H9 (cell line): ENCODE results near the gene FAM124A. TPM values are rescaled to one million over a fixed set of nuclear protein-coding genes. Genes with fewer than 3 reads are reported as not detected.
A peak's percentile ranks its signal among the peaks of the same experiment; 100 is the strongest.

ENCODE experiments used
- DNase-seq: peaks from one replicate; pipeline ENCODE4 v3.0.0-alpha.2; 2017
- H2AFZ ChIP-seq: one replicate; pipeline ENCODE4 v1.6.1; 2013; ENCODE audit warnings: mild to moderate bottlenecking, low read length, control low read depth, moderate library complexity
- H2AK5ac ChIP-seq: 2 replicates; pipeline ENCODE4 v1.6.1; 2013; ENCODE audit warnings: low read length, control low read depth, mixed read lengths; ENCODE audit not compliant: insufficient read length
- H2BK120ac ChIP-seq: one replicate; pipeline ENCODE4 v1.6.1; 2013; ENCODE audit warnings: low read depth, mild to moderate bottlenecking, low read length, control low read depth, inconsistent platforms; ENCODE audit not compliant: poor library complexity, severe bottlenecking
- H2BK12ac ChIP-seq: 2 replicates; pipeline ENCODE4 v1.6.1; 2013; ENCODE audit warnings: low read length, control low read depth, mixed read lengths, low read depth; ENCODE audit not compliant: insufficient read length
- H2BK15ac ChIP-seq: 2 replicates; pipeline ENCODE4 v1.6.1; 2013; ENCODE audit warnings: low read depth, low read length, control low read depth
- H2BK20ac ChIP-seq: one replicate; pipeline ENCODE4 v1.6.1; 2013; ENCODE audit warnings: low read depth, mild to moderate bottlenecking, low read length, control low read depth, inconsistent platforms; ENCODE audit not compliant: poor library complexity, severe bottlenecking
- H2BK5ac ChIP-seq: 2 replicates; pipeline ENCODE4 v1.6.1; 2013; ENCODE audit warnings: low read length, control low read depth, mixed read lengths; ENCODE audit not compliant: insufficient read length
- H3K14ac ChIP-seq: 2 replicates; pipeline ENCODE4 v1.6.1; 2013; ENCODE audit warnings: low read length, control low read depth; ENCODE audit not compliant: insufficient read depth
- H3K18ac ChIP-seq: 2 replicates; pipeline ENCODE4 v1.6.1; 2013; ENCODE audit warnings: low read depth, mild to moderate bottlenecking, mixed read lengths, low read length, control low read depth; ENCODE audit not compliant: insufficient read length
- H3K23ac ChIP-seq: 2 replicates; pipeline ENCODE4 v1.6.1; 2013; ENCODE audit warnings: low read length, control low read depth, mixed read lengths, low read depth; ENCODE audit not compliant: insufficient read length
- H3K23me2 ChIP-seq: 2 replicates; pipeline ENCODE4 v1.6.1; 2013; ENCODE audit warnings: low read depth, mild to moderate bottlenecking, mixed read lengths, low read length, control low read depth; ENCODE audit not compliant: insufficient read length, poor library complexity, severe bottlenecking
- H3K27ac ChIP-seq: 2 replicates; pipeline ENCODE4 v1.5.1; 2013; ENCODE audit warnings: low read length, control low read depth, mixed read lengths, low read depth; ENCODE audit not compliant: insufficient read length
- H3K27me3 ChIP-seq: 2 replicates; pipeline ENCODE4 v1.6.1; 2013; ENCODE audit warnings: low read length, control low read depth, inconsistent platforms; ENCODE audit not compliant: insufficient read depth
- H3K4ac ChIP-seq: 2 replicates; pipeline ENCODE4 v1.6.1; 2013; ENCODE audit warnings: low read depth, mild to moderate bottlenecking, control low read depth, inconsistent platforms, low read length, moderate library complexity
- H3K4me1 ChIP-seq: 2 replicates; pipeline ENCODE4 v1.6.1; 2013; ENCODE audit warnings: low read length, control low read depth, inconsistent platforms; ENCODE audit not compliant: insufficient read depth
- H3K4me2 ChIP-seq: 2 replicates; pipeline ENCODE4 v1.6.1; 2013; ENCODE audit warnings: low read length, control low read depth, mixed read lengths; ENCODE audit not compliant: insufficient read length, insufficient read depth
- H3K56ac ChIP-seq: 2 replicates; pipeline ENCODE4 v1.6.1; 2013; ENCODE audit warnings: low read depth, mild to moderate bottlenecking, mixed read lengths, low read length, control low read depth; ENCODE audit not compliant: insufficient read length
- H3K79me1 ChIP-seq: 2 replicates; pipeline ENCODE4 v1.6.1; 2013; ENCODE audit warnings: low read depth, mild to moderate bottlenecking, moderate library complexity, low read length, control low read depth, inconsistent platforms; ENCODE audit not compliant: insufficient read depth, poor library complexity, severe bottlenecking
- H3K79me2 ChIP-seq: 2 replicates; pipeline ENCODE4 v1.6.1; 2013; ENCODE audit warnings: low read length, control low read depth, inconsistent platforms; ENCODE audit not compliant: insufficient read depth
- H3K9ac ChIP-seq: 2 replicates; pipeline ENCODE4 v1.6.1; 2013; ENCODE audit warnings: low read length, control low read depth, mixed read lengths; ENCODE audit not compliant: insufficient read length; ENCODE audit errors: extremely low read depth
- H3K9me3 ChIP-seq: one replicate; pipeline ENCODE4 v1.6.1; 2013; ENCODE audit warnings: low read depth, low read length, inconsistent platforms; ENCODE audit not compliant: control insufficient read depth
- H3T11ph ChIP-seq: one replicate; pipeline ENCODE4 v1.6.1; 2013; ENCODE audit warnings: mild to moderate bottlenecking, low read length, control low read depth, inconsistent platforms
- H4K20me1 ChIP-seq: one replicate; pipeline ENCODE4 v1.6.1; 2013; ENCODE audit not compliant: control insufficient read depth, insufficient read length, insufficient read depth
- H4K5ac ChIP-seq: 2 replicates; pipeline ENCODE4 v1.6.1; 2013; ENCODE audit warnings: low read depth, mild to moderate bottlenecking, mixed read lengths, low read length, control low read depth; ENCODE audit not compliant: insufficient read length
- H4K8ac ChIP-seq: replicated peaks from 2 replicates; pipeline ENCODE4 v1.6.1; 2013; ENCODE audit warnings: low read length, control low read depth, mixed read lengths, low read depth; ENCODE audit not compliant: insufficient read length
- H4K91ac ChIP-seq: 2 replicates; pipeline ENCODE4 v1.6.1; 2013; ENCODE audit warnings: low read depth, mild to moderate bottlenecking, moderate library complexity, mixed read lengths, low read length, control low read depth; ENCODE audit not compliant: insufficient read length
- H3K27ac Mint-ChIP-seq, 3 experiments: 2 replicates in 2 of 3; 3 replicates in 1 of 3; pipeline ENCODE4 v1.8.0; 2020 to 2021; ENCODE audit warnings: mixed read lengths in 3 of 3, mild to moderate bottlenecking in 1 of 3, moderate library complexity in 1 of 3
- H3K27me3 Mint-ChIP-seq: 2 replicates; pipeline ENCODE4 v1.8.0; 2021; ENCODE audit warnings: low read depth, mild to moderate bottlenecking, moderate library complexity, mixed read lengths
- H3K36me3 Mint-ChIP-seq, 3 experiments: 2 replicates in 2 of 3; 3 replicates in 1 of 3; pipeline ENCODE4 v1.8.0; 2020 to 2021; ENCODE audit warnings: low read depth in 3 of 3, mixed read lengths in 3 of 3; ENCODE audit not compliant: insufficient read depth in 1 of 3
- H3K4me1 Mint-ChIP-seq, 2 experiments: 2 replicates each; pipeline ENCODE4 v1.8.0; 2020; ENCODE audit warnings: mixed read lengths in 2 of 2
- H3K4me3 Mint-ChIP-seq, 2 experiments: 2 replicates in 1 of 2; 3 replicates in 1 of 2; pipeline ENCODE4 v1.8.0; 2020 to 2021; ENCODE audit warnings: mild to moderate bottlenecking in 2 of 2, mixed read lengths in 2 of 2, moderate library complexity in 1 of 2
- H3K9me3 Mint-ChIP-seq, 2 experiments: 2 replicates in 1 of 2; 3 replicates in 1 of 2; pipeline ENCODE4 v1.8.0; 2020; ENCODE audit warnings: mild to moderate bottlenecking in 2 of 2, mixed read lengths in 2 of 2, moderate library complexity in 1 of 2
- WGBS: extraction: QIAGEN DNeasy Blood & Tissue Kit; methylation state at CpG from one replicate; pipeline ENCODE4 v1.1.7; 2013; ENCODE audit warnings: missing lambda C conversion rate, low lambda C conversion rate, mixed read lengths; ENCODE audit not compliant: insufficient read length; ENCODE audit errors: extremely low coverage; 5-methylcytosine and 5-hydroxymethylcytosine counted together
- total RNA-seq: library from RNA; stranded (reverse); gene quantifications from 2 replicates; pipeline ENCODE4 v1.2.1, GENCODE V29; 2021
- TF ChIP-seq, protein P1 (sequence below): fragments of 200-600 bp; sonication (generic); conservative IDR thresholded peaks from 3 replicates; pipeline ENCODE4 v1.8.0; 2021; ENCODE audit warnings: antibody characterized with exemption, mild to moderate bottlenecking

Gene FAM124A
- total RNA-seq, 1 experiment from 2014 or later: 41.9 TPM

DNA sequence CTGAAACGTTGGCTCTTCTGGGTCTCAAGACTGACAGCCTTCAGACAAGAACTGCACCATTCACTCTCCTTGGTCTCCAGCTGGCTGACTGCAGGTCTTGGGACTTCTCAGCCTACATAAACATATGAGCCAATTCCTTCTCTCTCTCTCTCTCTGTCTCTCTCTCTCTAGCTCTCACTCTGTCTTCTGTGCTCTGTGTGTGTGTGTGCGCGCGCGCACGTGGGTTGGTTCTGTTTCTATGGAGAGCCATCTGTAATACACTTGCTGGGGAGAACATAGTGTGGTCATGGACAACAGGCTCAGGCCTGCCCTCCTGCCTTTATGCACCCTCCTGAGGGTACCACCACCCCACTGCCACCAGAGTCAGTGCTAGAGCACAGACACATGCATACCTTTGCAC, 103.6 kb downstream of the FAM124A start:
- Mint-ChIP-seq H3K36me3 (peaks cover 0 to 3% (median 0%) of the 10 kb centered on the region in 3 experiments; a peak in 2 of 7 replicates), H3K9me3 (no peaks in the 10 kb centered on the region), H3K27me3 (no peaks in the 10 kb centered on the region), H3K4me3 (peak overlapping the region in 1 of 2 experiments; percentile 4; a peak in 2 of 5 replicates), H3K4me1 (peaks cover 45 to 49% of the 10 kb centered on the region in 2 experiments), H3K27ac (peak overlapping the region in 2 of 3 experiments; percentile 11 to 27; a peak in 4 of 7 replicates)
- TF ChIP-seq, protein P1, sequence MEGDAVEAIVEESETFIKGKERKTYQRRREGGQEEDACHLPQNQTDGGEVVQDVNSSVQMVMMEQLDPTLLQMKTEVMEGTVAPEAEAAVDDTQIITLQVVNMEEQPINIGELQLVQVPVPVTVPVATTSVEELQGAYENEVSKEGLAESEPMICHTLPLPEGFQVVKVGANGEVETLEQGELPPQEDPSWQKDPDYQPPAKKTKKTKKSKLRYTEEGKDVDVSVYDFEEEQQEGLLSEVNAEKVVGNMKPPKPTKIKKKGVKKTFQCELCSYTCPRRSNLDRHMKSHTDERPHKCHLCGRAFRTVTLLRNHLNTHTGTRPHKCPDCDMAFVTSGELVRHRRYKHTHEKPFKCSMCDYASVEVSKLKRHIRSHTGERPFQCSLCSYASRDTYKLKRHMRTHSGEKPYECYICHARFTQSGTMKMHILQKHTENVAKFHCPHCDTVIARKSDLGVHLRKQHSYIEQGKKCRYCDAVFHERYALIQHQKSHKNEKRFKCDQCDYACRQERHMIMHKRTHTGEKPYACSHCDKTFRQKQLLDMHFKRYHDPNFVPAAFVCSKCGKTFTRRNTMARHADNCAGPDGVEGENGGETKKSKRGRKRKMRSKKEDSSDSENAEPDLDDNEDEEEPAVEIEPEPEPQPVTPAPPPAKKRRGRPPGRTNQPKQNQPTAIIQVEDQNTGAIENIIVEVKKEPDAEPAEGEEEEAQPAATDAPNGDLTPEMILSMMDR: no peak
- Histone ChIP-seq H3K9me3 (no peaks in the 10 kb centered on the region), H4K20me1 (no peaks in the 10 kb centered on the region), H3K4me2 (no peak overlapping the region), H3K4me1 (peaks cover 5% of the 10 kb centered on the region; the same call in 1 of the 2 replicates), H2BK12ac (no peak overlapping the region), H3K27ac (no peak overlapping the region), H4K8ac (no peak overlapping the region), H3K9ac (no peak overlapping the region), H2AFZ (no peak overlapping the region), H3K79me1 (no peaks in the 10 kb centered on the region), H3K27me3 (no peaks in the 10 kb centered on the region), H3K56ac (no peak overlapping the region), H2BK5ac (no peak overlapping the region), H3K79me2 (no peaks in the 10 kb centered on the region), H3K4ac (no peak overlapping the region), H2BK20ac (no peak overlapping the region), H3K18ac (no peak overlapping the region), H4K5ac (no peak overlapping the region), H2BK15ac (no peak overlapping the region), H3K14ac (no peak overlapping the region), H2BK120ac (no peak overlapping the region), H3K23me2 (no peaks in the 10 kb centered on the region), H4K91ac (no peak overlapping the region), H3K23ac (no peak overlapping the region), H2AK5ac (no peak overlapping the region), H3T11ph (no peak overlapping the region)
- DNase-seq: no peak
- no CpG with 5 or more reads among the region's 6 CpGs for WGBS
